ENCODE data around the gene PTDSS2.
"Not testable (repeated sequence)": the region's sequence is repeated elsewhere in the genome, so short reads cannot be mapped to it uniquely, and the experiment has no call there.

The PTDSS2 gene

DNA sequence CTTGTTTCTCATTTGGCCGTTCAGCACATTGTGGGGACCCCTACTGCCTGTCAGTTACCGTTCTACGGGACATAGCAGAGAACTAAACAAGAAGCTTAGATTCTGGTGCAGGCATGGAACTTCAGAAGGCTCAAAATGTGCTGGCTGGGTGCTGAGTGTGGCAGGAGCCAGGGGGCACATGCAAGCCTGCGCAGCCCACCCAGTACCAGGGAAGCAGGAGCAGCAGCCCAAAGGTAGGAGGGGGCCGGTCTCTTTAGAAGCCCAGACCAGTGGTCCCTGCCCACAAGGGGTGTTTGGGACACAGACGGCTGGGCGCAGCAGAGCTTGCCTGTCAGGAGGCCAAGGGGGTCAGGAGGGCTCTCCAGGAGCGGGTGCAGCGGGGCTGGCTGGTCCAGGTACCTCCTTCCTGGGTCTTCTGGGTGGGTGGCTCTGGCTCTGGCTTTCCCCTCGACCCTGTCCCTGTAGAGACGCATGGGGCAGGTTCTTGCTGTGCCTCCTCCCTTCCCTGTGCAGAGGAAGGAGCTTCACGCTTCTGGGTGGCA lies 2.2 kb downstream of the PTDSS2 start:
- no peak for DNase-seq

- no peak for DNase-seq
These were observed 2.9 kb downstream of the PTDSS2 start for GRCh38 chr11:452916-453527.

DNA sequence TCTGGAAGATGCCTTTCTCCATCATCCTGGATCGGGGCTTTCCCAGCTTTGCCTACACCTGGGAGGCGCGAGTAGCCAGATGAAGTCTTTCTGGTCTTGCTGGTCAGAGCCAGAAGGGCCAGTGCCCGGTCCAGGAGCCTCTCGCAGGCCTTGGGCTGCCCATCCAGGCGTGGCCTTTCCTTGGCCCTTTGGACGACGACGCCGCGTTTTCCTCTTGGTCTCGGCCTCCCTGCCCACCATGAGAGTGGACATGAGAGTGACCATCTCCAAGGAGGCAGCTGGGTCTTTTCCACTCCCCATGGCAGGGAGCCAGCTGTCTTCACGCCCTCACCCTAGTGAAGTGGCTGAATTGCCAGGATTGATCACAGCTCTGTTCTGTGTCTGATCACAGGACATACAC lies 3.5 kb downstream of the PTDSS2 start:
- DNase-seq = no peak

DNA sequence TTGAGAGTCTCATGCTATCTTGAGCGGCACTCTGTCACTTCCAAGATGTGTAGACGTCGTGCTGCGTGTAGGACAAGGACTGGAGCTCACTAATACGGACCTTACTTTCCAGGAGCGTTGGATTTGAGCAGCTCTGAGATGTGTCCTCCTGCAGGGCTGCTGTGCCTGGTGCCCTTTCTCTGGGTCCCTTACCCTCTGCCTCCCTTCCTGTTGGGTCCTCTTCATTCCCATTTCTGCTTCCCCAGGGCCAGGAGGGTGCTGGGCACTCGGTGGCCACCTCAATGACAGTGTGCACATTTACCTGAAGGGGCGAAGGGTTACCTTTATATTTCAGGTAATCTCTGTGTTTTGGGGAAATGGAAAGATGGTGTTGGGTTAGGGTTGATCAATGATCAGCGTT lies 4.0 kb downstream of the PTDSS2 start:
- no peak for DNase-seq

GRCh38 chr11:454801-455565 lies 4.9 kb downstream of the PTDSS2 start:
- no peak for DNase-seq

GRCh38 chr11:455566-456147 lies 5.6 kb downstream of the PTDSS2 start:
- no peak for DNase-seq

GRCh38 chr11:456533-456932 lies 6.5 kb downstream of the PTDSS2 start:
- no peak for DNase-seq

- DNase-seq = no peak
These were observed 7.2 kb downstream of the PTDSS2 start for GRCh38 chr11:457111-457760.

GRCh38 chr11:459511-460220 lies 9.6 kb downstream of the PTDSS2 start:
- no peak for DNase-seq

DNA sequence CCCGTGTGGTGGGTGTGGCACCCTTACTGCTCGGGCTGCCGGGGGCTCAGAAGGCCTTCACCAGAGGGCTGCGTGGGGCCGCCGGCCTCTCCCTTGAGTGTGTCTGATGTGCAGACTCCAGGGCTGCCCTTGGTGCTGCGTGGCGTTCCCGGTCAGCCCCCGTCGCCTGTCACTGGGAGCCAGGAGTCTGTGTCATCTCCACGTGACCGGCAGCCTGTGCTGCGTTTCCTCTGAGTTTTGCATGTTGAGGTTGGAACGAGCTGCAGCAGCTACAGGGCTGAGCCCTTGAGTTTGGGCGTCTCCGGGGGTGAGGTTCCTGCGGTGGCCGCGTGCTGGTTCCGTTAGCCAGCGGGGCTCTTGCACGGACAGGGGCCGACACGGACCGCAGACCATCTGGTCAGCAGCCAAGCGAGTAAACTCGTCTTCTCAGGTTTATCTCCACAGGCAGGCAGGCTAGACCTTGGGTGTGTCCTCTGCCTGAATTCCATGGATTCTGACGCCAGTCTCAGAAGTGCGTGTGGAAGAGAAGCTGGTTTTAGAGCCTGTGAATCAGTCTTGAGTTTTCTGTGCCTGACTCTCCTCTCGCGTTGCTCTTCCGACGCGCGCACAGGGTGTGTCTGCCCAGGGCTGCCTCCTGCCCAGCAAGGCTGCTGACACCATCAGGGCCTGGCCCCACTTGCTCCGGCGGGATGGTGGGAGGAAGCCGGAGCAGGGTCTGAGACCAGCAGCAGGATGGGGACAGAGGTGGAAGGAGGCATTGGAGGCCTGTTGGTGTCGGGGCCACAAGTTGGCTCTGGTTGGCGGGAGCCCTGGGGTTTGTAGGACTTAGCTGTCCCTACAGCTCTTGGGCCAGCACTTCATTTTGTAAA lies 10.5 kb downstream of the PTDSS2 start:
- peak; percentile 69 for DNase-seq

DNA sequence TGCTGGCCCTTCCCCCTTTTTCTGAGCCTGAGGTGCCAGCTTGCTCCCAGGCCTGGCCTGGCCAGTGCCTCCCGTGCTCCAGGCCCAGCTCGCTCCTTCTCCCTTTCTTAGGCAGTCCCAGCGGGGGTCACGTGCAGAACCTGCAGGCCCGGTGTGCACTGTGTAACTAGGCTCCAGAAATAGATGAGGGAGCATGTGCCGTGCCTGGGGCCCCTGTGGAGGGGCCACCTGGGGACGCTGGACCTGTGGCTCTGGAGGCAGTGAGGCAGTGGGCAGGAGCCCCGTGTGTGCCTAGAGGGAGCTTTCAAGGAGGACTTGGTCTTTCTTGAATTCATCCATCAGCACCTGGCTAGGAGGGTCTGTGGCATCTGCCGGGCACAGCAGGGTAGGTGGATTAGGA lies 11.5 kb downstream of the PTDSS2 start:
- DNase-seq = no peak

DNA sequence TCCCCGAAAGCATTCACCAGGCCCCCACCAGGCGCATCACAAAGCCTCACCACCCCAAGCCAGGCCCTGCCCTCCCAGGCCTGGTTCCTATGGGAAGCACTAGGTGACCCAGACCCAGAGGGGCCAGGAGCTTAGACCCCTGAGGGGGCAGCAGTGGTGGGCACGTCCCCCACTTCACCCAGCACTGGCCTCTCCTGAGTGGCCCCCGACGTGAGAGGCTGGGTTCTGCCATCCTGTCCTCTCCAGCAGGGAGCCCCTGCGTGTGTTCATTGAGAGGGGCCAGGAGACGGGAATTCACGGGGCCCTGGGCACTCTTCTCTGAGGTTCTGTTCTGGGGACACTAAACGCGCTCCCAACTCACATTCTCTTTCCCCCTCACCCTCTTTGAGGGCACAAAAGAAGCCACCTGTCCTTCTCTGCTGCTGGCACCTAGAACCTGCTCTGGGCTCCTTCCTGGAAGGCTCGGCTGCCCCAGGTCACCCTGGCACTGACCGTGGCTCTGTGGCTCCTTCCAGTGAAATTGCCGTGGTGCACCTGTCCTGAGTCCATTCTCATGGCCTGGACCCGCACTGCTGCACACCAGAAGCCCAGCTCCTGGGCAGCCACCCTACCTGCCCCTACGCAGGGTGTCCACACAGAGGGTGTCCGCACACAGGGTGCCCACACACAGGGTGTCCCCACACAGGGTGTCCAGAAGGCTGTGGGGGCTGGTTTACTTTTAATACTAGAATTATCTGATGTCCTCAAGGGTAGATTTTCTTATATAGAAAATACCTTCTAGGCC lies 12.2 kb downstream of the PTDSS2 start:
- no peak for DNase-seq

GRCh38 chr11:464316-464715 lies 14.2 kb downstream of the PTDSS2 start:
- DNase-seq = no peak

GRCh38 chr11:465896-466530 lies 15.9 kb downstream of the PTDSS2 start:
- no peak for DNase-seq

- DNase-seq = no peak
These were observed 18.0 kb downstream of the PTDSS2 start for GRCh38 chr11:468036-468435.

- no peak for DNase-seq
These were observed 18.4 kb downstream of the PTDSS2 start for GRCh38 chr11:468493-468892.

DNA sequence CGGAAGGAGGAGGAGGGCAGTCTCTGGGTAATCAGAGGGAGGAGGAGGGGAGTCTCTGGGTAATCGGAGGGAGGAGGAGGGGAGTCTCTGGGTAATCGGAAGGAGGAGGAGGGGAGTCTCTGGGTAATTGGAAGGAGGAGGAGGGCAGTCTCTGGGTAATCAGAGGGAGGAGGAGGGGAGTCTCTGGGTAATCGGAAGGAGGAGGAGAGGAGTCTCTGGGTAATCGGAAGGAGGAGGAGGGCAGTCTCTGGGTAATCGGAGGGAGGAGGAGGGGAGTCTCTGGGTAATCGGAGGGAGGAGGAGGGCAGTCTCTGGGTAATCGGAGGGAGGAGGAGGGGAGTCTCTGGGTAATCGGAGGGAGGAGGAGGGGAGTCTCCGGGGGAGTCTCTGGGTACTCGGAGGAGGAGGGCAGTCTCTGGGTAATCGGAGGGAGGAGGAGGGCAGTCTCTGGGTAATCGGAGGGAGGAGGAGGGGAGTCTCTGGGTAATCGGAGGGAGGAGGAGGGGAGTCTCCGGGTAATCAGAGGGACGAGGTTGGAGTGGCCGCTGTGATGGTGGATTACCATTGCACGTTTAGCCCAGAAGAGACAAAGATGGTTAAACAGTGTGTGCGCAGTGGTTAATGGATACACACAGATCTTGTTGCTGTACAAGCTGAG lies 19.1 kb downstream of the PTDSS2 start:
- not testable (repeated sequence) for DNase-seq

DNA sequence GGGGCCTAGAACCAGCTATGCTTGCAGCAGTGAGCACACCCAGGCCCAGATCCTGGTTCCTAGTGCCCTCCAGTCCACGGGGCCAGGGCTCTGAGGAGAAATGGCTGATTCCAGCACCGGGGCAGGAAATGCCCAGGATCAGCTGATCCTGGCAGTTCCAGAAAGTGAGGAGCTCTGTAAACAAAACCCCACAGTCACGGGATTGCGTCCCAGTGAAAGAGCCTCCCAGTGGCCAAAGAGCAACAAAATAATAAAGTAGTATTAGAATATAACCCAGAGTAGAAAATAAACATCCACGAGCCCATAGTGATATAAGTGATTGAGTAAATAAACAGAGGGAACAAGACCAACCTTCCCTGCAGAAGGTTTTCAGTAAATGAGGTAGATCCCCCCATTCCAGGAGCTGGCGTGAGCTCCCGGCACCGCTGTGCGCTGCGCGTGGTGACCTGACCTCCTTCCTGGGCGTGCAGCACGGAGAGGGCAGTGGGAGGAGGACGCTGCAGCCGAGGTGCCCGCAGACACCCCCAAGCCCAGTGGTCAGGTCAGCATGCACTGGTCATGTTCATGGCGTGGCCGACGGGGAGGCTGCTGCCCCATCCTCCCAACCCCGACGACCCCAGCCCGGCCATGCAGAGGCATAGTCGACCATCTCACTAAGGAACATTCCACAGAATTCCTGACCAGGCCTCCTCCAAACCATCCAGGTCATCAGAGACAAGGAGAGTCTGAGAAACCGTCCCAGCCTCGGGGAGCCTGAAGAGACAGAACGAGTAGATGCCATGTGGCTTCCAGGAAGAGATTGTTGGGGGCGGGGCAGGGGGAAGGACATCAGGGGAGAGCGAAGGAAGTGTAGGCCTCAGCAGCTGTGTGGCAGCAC lies 19.8 kb downstream of the PTDSS2 start:
- no peak for DNase-seq
